ENCODE data around the gene NUDT3. TPM values are rescaled to one million over a fixed set of nuclear protein-coding genes. Genes with fewer than 3 reads are reported as not detected.

The NUDT3 gene
- total and polyA plus RNA-seq, 9 of the 15 experiments (the other 6 are each of a cell fraction or from before 2014, with no cell fraction given), result 5.4 to 81.2 (median 56.4) TPM

- no peak for TF ChIP-seq FUS (optimal IDR thresholded peaks at IDR 0.05; ENCODE audit: low read depth, low read length)
- TF ChIP-seq ZBTB5 (IDR thresholded peaks at IDR 0.05), result no peak
- TF ChIP-seq MCM2 (IDR thresholded peaks at IDR 0.05; ENCODE audit: low read depth), result no peak
- 0 out of 2 replicates have a peak, but pooled peaks have one; percentile 10 for TF ChIP-seq POLR2H (tag; IDR thresholded peaks at IDR 0.05; ENCODE audit: low read depth)
- no peak for TF ChIP-seq GTF2A2 (tag; IDR thresholded peaks at IDR 0.05)
- peak; percentile 56 for TF ChIP-seq SOX6 (IDR thresholded peaks at IDR 0.05)
- TF ChIP-seq RBM34 (IDR thresholded peaks at IDR 0.05; ENCODE audit: borderline replicate concordance, insufficient read depth, low read length), result no peak
- TF ChIP-seq XRCC5 (IDR thresholded peaks at IDR 0.05; ENCODE audit: low read depth, low read length), result no peak
- no peak for TF ChIP-seq KDM2B (CRISPR knock-in tag; IDR thresholded peaks at IDR 0.05)
- TF ChIP-seq SLC30A9 (CRISPR knock-in tag; IDR thresholded peaks at IDR 0.05), result no peak
- TF ChIP-seq BHLHE40 (IDR thresholded peaks at IDR 0.05; ENCODE audit: low read length), result peak; percentile 80
- TF ChIP-seq E2F1 (CRISPR knock-in tag; IDR thresholded peaks at IDR 0.05), result no peak
- TF ChIP-seq NKRF (IDR thresholded peaks at IDR 0.05; ENCODE audit: borderline replicate concordance), result no peak
- no peak for TF ChIP-seq ETV6 (IDR thresholded peaks at IDR 0.05; ENCODE audit: borderline replicate concordance in 1 of 2, low read depth in 2 of 2, low read length in 1 of 2)
- no peak for TF ChIP-seq ETV6 (CRISPR knock-in tag; IDR thresholded peaks at IDR 0.05; ENCODE audit: borderline replicate concordance)
- TF ChIP-seq EHMT2 (IDR thresholded peaks at IDR 0.05), result no peak
- no peak for TF ChIP-seq ZNF507 (tag; conservative IDR thresholded peaks at IDR 0.05)
- TF ChIP-seq ILF3 (IDR thresholded peaks at IDR 0.05; ENCODE audit: borderline replicate concordance), result no peak
- no peak for TF ChIP-seq TOE1 (IDR thresholded peaks at IDR 0.05; ENCODE audit: borderline replicate concordance)
- no peak for TF ChIP-seq TOE1 (CRISPR knock-in tag; IDR thresholded peaks at IDR 0.05; ENCODE audit: borderline replicate concordance, low read depth)
- TF ChIP-seq ZNF12 (CRISPR knock-in tag; IDR thresholded peaks at IDR 0.05), result no peak
- no peak for TF ChIP-seq ZNF224 (CRISPR knock-in tag; IDR thresholded peaks at IDR 0.05)
- TF ChIP-seq RBM14 (IDR thresholded peaks at IDR 0.05; ENCODE audit: borderline replicate concordance, insufficient read depth, low read depth, low read length), result no peak
- no peak; the same call in 1 of the 2 replicates for TF ChIP-seq GATAD2A (IDR thresholded peaks at IDR 0.05)
- TF ChIP-seq MYC (IDR thresholded peaks at IDR 0.05; ENCODE audit: low read depth, low read length), result peak; percentile 75; the same call in 1 of the 2 replicates
- no peak for TF ChIP-seq MYC (CRISPR knock-in tag; IDR thresholded peaks at IDR 0.05; ENCODE audit: borderline replicate concordance, low read depth)
These were observed 67.6 kb downstream of the NUDT3 start (continued) for GRCh38 chr6:34324738-34325444.
